ENCODE results near the gene C10orf67. TPM values are rescaled to one million over a fixed set of nuclear protein-coding genes. Genes with fewer than 3 reads are reported as not detected.

Gene C10orf67
- total RNA-seq, 1 donor from 2014 or later, result 1.6 TPM

GRCh38 chr10:23205972-23206642, 138.5 kb downstream of the C10orf67 start:
- no peaks in the 10 kb centered on the region for H3K36me3 ChIP-seq
- H3K27ac ChIP-seq, result no peak overlapping the region
- H3K9me3 ChIP-seq, result no peaks in the 10 kb centered on the region
- no peak for ATAC-seq
- no peak for TF ChIP-seq CTCF (IDR thresholded peaks at IDR 0.05)
- DNase-seq, result no peak
- no peak overlapping the region for H3K4me3 ChIP-seq
- no peaks in the 10 kb centered on the region for H3K4me1 ChIP-seq
- intact Hi-C loops (cut with DNase I), result no loop called here
- H3K27me3 ChIP-seq, result peaks cover 57% of the 10 kb centered on the region

GRCh38 chr10:23204773-23205172, 139.8 kb downstream of the C10orf67 start:
- no peak for TF ChIP-seq CTCF (IDR thresholded peaks at IDR 0.05)
- Histone ChIP-seq H3K36me3 (no peaks in the 10 kb centered on the region), H3K4me1 (no peaks in the 10 kb centered on the region), H3K27me3 (peaks cover 61% of the 10 kb centered on the region), H3K27ac (no peak overlapping the region), H3K9me3 (no peaks in the 10 kb centered on the region), H3K4me3 (no peak overlapping the region)
- DNase-seq (no peak), ATAC-seq (no peak)
- intact Hi-C loops (cut with DNase I), result no loop called here

GRCh38 chr10:23203369-23204325, 140.9 kb downstream of the C10orf67 start:
- DNase-seq, result no peak
- Histone ChIP-seq H3K27ac (no peak overlapping the region), H3K36me3 (no peaks in the 10 kb centered on the region), H3K4me3 (no peak overlapping the region), H3K4me1 (no peaks in the 10 kb centered on the region), H3K27me3 (peaks cover 72% of the 10 kb centered on the region), H3K9me3 (no peaks in the 10 kb centered on the region)
- no peak for TF ChIP-seq CTCF (IDR thresholded peaks at IDR 0.05)
- intact Hi-C loops (cut with DNase I), result no loop called here
- ATAC-seq, result no peak

GRCh38 chr10:23202779-23203178, 141.8 kb downstream of the C10orf67 start:
- intact Hi-C loops (cut with DNase I), result no loop called here
- TF ChIP-seq CTCF (IDR thresholded peaks at IDR 0.05), result no peak
- ATAC-seq (no peak), DNase-seq (no peak)
- Histone ChIP-seq H3K4me1 (no peaks in the 10 kb centered on the region), H3K4me3 (no peak overlapping the region), H3K27me3 (peaks cover 74% of the 10 kb centered on the region), H3K9me3 (no peaks in the 10 kb centered on the region), H3K36me3 (no peaks in the 10 kb centered on the region), H3K27ac (no peak overlapping the region)

- Histone ChIP-seq H3K27ac (no peak overlapping the region), H3K4me3 (no peak overlapping the region), H3K4me1 (no peaks in the 10 kb centered on the region), H3K36me3 (no peaks in the 10 kb centered on the region), H3K9me3 (no peaks in the 10 kb centered on the region), H3K27me3 (peaks cover 75% of the 10 kb centered on the region)
- no peak for TF ChIP-seq CTCF (IDR thresholded peaks at IDR 0.05)
- DNase-seq (no peak), ATAC-seq (no peak)
- intact Hi-C loops (cut with DNase I), result no loop called here
Observed at GRCh38 chr10:23201837-23202236, 142.8 kb downstream of the C10orf67 start.

Data from upper lobe of right lung (tissue), 1 donor.